Measurements from ENCODE around the gene IGFLR1.
"Not testable (repeated sequence)": the region's sequence is repeated elsewhere in the genome, so short reads cannot be mapped to it uniquely, and the experiment has no call there.

The IGFLR1 gene

GRCh38 chr19:35777086-35777841 is 35.0 kb upstream of the IGFLR1 start:
- no peak for DNase-seq (ENCODE audit: low read depth in 2 of 2)

- DNase-seq (ENCODE audit: low read depth in 2 of 2): no peak
These were observed 34.0 kb upstream of the IGFLR1 start for GRCh38 chr19:35776102-35776788.

GRCh38 chr19:35775298-35776101 is 33.2 kb upstream of the IGFLR1 start, which contains the start of gene ARHGAP33:
ARHGAP33 (plus strand) TSS chr19:35775564; CDS start chr19:35775659, 95 bp downstream.
- peak; percentile 93 to 97 for DNase-seq (ENCODE audit: low read depth in 2 of 2)

- DNase-seq (ENCODE audit: low read depth in 2 of 2): no peak
These were observed 32.7 kb upstream of the IGFLR1 start for GRCh38 chr19:35775046-35775297.

- DNase-seq (ENCODE audit: low read depth in 2 of 2): no peak
These were observed 32.2 kb upstream of the IGFLR1 start for GRCh38 chr19:35774274-35775045.

- no peak for DNase-seq (ENCODE audit: low read depth in 2 of 2)
These were observed 31.0 kb upstream of the IGFLR1 start for GRCh38 chr19:35773020-35773806.

- not testable (repeated sequence) for DNase-seq (ENCODE audit: low read depth in 2 of 2)
These were observed 30.1 kb upstream of the IGFLR1 start for GRCh38 chr19:35772362-35772761.

- no peak for DNase-seq (ENCODE audit: low read depth in 2 of 2)
These were observed 25.8 kb upstream of the IGFLR1 start for GRCh38 chr19:35768082-35768421.

- DNase-seq (ENCODE audit: low read depth in 2 of 2): no peak
These were observed 25.2 kb upstream of the IGFLR1 start for GRCh38 chr19:35767288-35768081.

GRCh38 chr19:35766571-35767104 is 24.4 kb upstream of the IGFLR1 start:
- no peak for DNase-seq (ENCODE audit: low read depth in 2 of 2)

- DNase-seq (ENCODE audit: low read depth in 2 of 2): no peak
These were observed 22.4 kb upstream of the IGFLR1 start for GRCh38 chr19:35764432-35765315.

GRCh38 chr19:35760711-35761349 is 18.6 kb upstream of the IGFLR1 start:
- no peak for DNase-seq (ENCODE audit: low read depth in 2 of 2)

GRCh38 chr19:35759697-35760096 is 17.4 kb upstream of the IGFLR1 start:
- no peak for DNase-seq (ENCODE audit: low read depth in 2 of 2)

- peak; percentile 96 to 99 for DNase-seq (ENCODE audit: low read depth in 2 of 2)
These were observed 15.7 kb upstream of the IGFLR1 start, which contains the start of gene PROSER3 for GRCh38 chr19:35757749-35758608. PROSER3 (plus strand) TSS chr19:35758176; CDS start chr19:35758216, 40 bp downstream.

GRCh38 chr19:35757231-35757748 is 15.0 kb upstream of the IGFLR1 start:
- DNase-seq (ENCODE audit: low read depth in 2 of 2): no peak

GRCh38 chr19:35756377-35757230 is 14.4 kb upstream of the IGFLR1 start, which contains the start of gene HSPB6:
HSPB6 (minus strand) TSS chr19:35757029; CDS start chr19:35757008, 21 bp downstream.
- DNase-seq (ENCODE audit: low read depth in 2 of 2): no peak
